22Rv1 (cell line): Measurements from ENCODE around the gene SORT1.

Experiments
- CTCF ChIP-seq: fragments of 450-650 bp; IDR thresholded peaks from 2 replicates; pipeline ENCODE4 v1.5.1; 2017; ENCODE audit warnings: mild to moderate bottlenecking
- ZFX ChIP-seq: fragments of 450-650 bp; IDR thresholded peaks from 2 replicates; pipeline ENCODE4 v1.6.1; 2017; ENCODE audit warnings: antibody characterized with exemption, borderline replicate concordance

- TF ChIP-seq CTCF (no peak), ZFX (no peak)
Measured at GRCh38 chr1:109361649-109362048, 36.1 kb downstream of the SORT1 start.
